OCI-LY3 (cell line): Measurements from ENCODE around the gene HDGFL2.

Experiments used
- CTCF ChIP-seq: fragments of 200-600, 300-600 bp; sonication (generic); IDR thresholded peaks from 2 replicates; pipeline ENCODE4 v1.5.1; 2014; ENCODE audit warnings: antibody characterized with exemption, low read length, low read depth
- EZH2phosphoT487 ChIP-seq: fragments of 200-600 bp; shearing (Covaris generic); IDR thresholded peaks from 2 replicates; pipeline ENCODE4 v1.6.1; 2018; ENCODE audit warnings: antibody characterized with exemption, mixed run types, low read depth

- TF ChIP-seq CTCF, result no peak
- no peak for TF ChIP-seq EZH2phosphoT487
These were observed 46.5 kb downstream of the HDGFL2 start, which contains the start of gene PLIN4 for GRCh38 chr19:4518345-4519171.
